GM18520 (cell line): ENCODE measurements around the gene ACSL6.

Experiments
- ATAC-seq: cut with Tn5 transposase; IDR thresholded peaks from one replicate; pipeline ENCODE4 v1.9.1; 2021; ENCODE audit not compliant: unreplicated experiment

Gene ACSL6

GRCh38 chr5:131984956-131985665, 26.3 kb downstream of the ACSL6 start:
- ATAC-seq, result no peak

- ATAC-seq, result no peak
These were observed 28.1 kb downstream of the ACSL6 start for GRCh38 chr5:131983244-131983771.

GRCh38 chr5:131981516-131981915, 29.9 kb downstream of the ACSL6 start:
- no peak for ATAC-seq

DNA sequence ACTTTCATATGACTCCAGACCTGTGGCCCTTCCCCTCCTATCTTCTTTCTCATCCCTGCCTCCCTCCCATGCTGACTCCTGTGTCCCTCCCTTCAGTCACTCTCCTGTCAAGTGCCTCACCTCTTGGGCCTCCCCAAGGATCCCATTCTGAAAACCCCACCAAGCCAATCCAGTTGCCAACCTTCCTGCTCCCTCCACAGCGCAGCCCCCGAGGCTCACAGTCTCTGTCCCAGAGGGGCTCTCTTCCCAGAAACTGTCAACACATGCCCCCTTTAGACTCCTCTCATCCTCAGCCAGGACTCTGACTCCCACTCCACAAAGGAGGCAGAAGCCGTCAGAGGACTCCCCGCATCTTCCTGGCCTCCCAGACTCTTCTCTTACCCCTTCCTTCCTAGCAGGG, 30.8 kb downstream of the ACSL6 start:
- no peak for ATAC-seq

GRCh38 chr5:131979816-131980215, 31.6 kb downstream of the ACSL6 start:
- no peak for ATAC-seq

- no peak for ATAC-seq
These were observed 34.2 kb downstream of the ACSL6 start for GRCh38 chr5:131977212-131977604.

GRCh38 chr5:131976414-131977211, 34.8 kb downstream of the ACSL6 start:
- peak; percentile 63 for ATAC-seq

- ATAC-seq, result no peak
These were observed 36.3 kb downstream of the ACSL6 start for GRCh38 chr5:131974956-131975726.

DNA sequence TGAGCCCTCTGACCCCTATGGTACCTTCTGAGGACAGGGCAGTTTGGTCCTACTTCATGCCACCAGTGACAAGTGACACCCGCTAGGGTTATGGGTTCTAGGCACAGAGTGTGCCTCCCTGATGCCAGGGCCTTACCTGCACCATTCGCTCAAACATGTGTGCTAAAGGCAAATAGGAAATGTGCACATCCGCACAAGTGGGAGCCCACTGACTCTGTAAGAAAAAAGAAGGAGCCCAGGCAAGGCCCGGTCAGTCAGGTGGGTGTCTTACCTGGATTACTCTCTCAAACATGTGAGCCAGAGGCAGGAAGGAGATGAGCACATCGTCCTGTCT, 36.9 kb downstream of the ACSL6 start:
- no peak for ATAC-seq

GRCh38 chr5:131974016-131974415, 37.4 kb downstream of the ACSL6 start:
- ATAC-seq, result no peak

GRCh38 chr5:131973089-131973712, 38.3 kb downstream of the ACSL6 start:
- ATAC-seq, result no peak

DNA sequence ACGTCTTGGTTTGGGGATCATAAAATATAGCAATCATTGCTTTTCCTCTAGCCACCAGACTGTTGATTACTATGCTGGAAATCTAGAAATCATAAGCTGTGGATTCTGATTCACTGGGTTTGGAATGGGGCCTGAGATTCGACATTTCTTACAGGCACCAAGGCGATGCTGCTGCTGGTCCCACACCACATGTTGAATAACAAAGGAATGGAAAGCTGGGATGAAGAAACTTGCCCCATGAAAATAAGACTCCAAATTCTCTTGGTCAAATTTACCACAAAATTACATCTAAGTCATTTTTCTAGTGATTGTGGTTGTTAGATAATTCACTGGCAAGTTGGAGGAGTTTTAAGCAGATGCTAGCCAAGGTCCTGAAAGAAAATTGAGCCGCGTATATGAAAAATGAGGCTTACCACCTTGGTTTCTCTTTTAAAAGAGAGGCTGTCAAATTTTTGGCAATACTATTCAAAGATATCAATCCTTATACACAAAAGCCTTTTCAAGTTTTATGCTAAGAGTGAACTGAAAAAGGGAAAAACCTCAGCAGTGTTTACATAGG, 43.0 kb downstream of the ACSL6 start:
- no peak for ATAC-seq

GRCh38 chr5:131966551-131966950, 44.9 kb downstream of the ACSL6 start:
- ATAC-seq, result no peak

GRCh38 chr5:131965826-131966415, 45.5 kb downstream of the ACSL6 start:
- no peak for ATAC-seq

- ATAC-seq, result no peak
These were observed 51.6 kb downstream of the ACSL6 start for GRCh38 chr5:131959906-131960305.

- ATAC-seq, result no peak
These were observed 52.3 kb downstream of the ACSL6 start for GRCh38 chr5:131959136-131959535.

- ATAC-seq, result no peak
These were observed 53.6 kb downstream of the ACSL6 start for GRCh38 chr5:131957721-131958441.

DNA sequence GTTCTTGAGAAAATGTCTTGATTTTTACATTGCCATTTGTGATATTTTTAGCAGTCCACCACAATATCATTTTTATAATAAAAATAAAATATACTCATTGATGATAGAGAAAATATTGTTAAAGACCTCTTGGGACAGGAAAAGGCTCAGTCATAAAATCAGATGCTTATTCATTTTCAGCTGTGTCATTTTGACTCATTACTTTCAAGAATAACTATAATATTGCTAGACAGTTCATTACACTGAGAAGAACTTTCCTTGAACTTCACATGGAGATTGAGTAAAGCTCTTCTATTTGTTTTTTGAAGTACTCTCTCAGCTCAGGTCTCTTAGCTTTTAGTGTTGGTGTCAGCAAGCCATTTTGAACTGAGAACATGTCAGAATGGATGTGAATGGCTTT, 57.5 kb downstream of the ACSL6 start:
- no peak for ATAC-seq

- ATAC-seq, result no peak
These were observed 59.1 kb downstream of the ACSL6 start for GRCh38 chr5:131952301-131952857.
